HEK293 (cell line): ENCODE results near the gene GBP1.

Source experiments
- CTCF ChIA-PET: fragments of 350-600 bp; formaldehyde crosslinking; extraction: SDS; loops from one replicate; lab custom pipeline; 2021; ENCODE audit warnings: antibody characterized with exemption; lab: Yijun Ruan, JAX
- POLR2A ChIA-PET: fragments of 300-600 bp; formaldehyde crosslinking; extraction: SDS; loops from one replicate; lab custom pipeline; 2020; ENCODE audit warnings: antibody characterized with exemption, inconsistent platforms; lab: Yijun Ruan, JAX
- H3K27ac ChIP-seq: fragments of 200-500 bp; sonication (Bioruptor generic); 2 replicates; pipeline ENCODE4 v1.5.1; 2014; ENCODE audit warnings: low read depth, low read length, control low read depth, inconsistent platforms; ENCODE audit errors: extremely low read depth
- H3K36me3 ChIP-seq, 2 experiments: fragments of 200-500 bp in 1 of 2; sonication (Bioruptor generic) in 1 of 2; 1 replicate in 1 of 2; 2 replicates in 1 of 2; pipeline ENCODE4 v1.5.1; 2014 to 2017; ENCODE audit warnings: inconsistent platforms in 2 of 2, low read length in 2 of 2; ENCODE audit not compliant: control insufficient read depth in 2 of 2, insufficient read depth in 1 of 2
- H3K4me1 ChIP-seq: fragments of 200-500 bp; sonication (Bioruptor generic); 2 replicates; pipeline ENCODE4 v1.5.1; 2014; ENCODE audit warnings: mild to moderate bottlenecking, low read length, inconsistent platforms; ENCODE audit not compliant: control insufficient read depth, insufficient read depth
- H3K4me3 ChIP-seq: 2 replicates; pipeline ENCODE4 v1.5.1; 2011; ENCODE audit warnings: low read depth, mild to moderate bottlenecking, control low read depth, low read length, moderate library complexity
- H3K9me3 ChIP-seq: fragments of 200-500 bp; sonication (Bioruptor generic); 2 replicates; pipeline ENCODE4 v1.5.1; 2014; ENCODE audit warnings: low read depth, low read length, inconsistent platforms; ENCODE audit not compliant: control insufficient read depth, insufficient read depth
- GFI1B ChIP-seq: fragments of 450-650 bp; formaldehyde crosslinking; IDR thresholded peaks from 2 replicates; pipeline ENCODE4 v1.5.1; 2016; ENCODE audit warnings: missing biosample characterization, missing genetic modification characterization
- IKZF3 ChIP-seq: fragments of 450-650 bp; IDR thresholded peaks from 2 replicates; pipeline ENCODE4 v1.5.0; 2018; ENCODE audit warnings: missing biosample characterization, mild to moderate bottlenecking, missing genetic modification characterization, moderate library complexity
- RBAK ChIP-seq: fragments of 450-650 bp; formaldehyde crosslinking; IDR thresholded peaks from 2 replicates; pipeline ENCODE4 v1.5.1; 2016; ENCODE audit warnings: missing biosample characterization, missing genetic modification characterization
- ZBTB48 ChIP-seq: fragments of 450-650 bp; formaldehyde crosslinking; IDR thresholded peaks from 2 replicates; pipeline ENCODE4 v1.5.1; 2016; ENCODE audit warnings: missing biosample characterization, missing genetic modification characterization
- ZNF121 ChIP-seq: fragments of 450-650 bp; formaldehyde crosslinking; IDR thresholded peaks from 2 replicates; pipeline ENCODE4 v1.5.1; 2016; ENCODE audit warnings: missing biosample characterization, missing genetic modification characterization
- ZNF132 ChIP-seq: fragments of 450-650 bp; formaldehyde crosslinking; IDR thresholded peaks from 2 replicates; pipeline ENCODE4 v1.5.1; 2017; ENCODE audit warnings: missing biosample characterization, missing genetic modification characterization, borderline replicate concordance
- ZNF146 ChIP-seq: fragments of 450-650 bp; formaldehyde crosslinking; IDR thresholded peaks from 2 replicates; pipeline ENCODE4 v1.5.1; 2016; ENCODE audit warnings: missing biosample characterization, missing genetic modification characterization
- ZNF184 ChIP-seq: fragments of 450-650 bp; IDR thresholded peaks from 2 replicates; pipeline ENCODE4 v1.5.1; 2018; ENCODE audit warnings: missing biosample characterization, mild to moderate bottlenecking, missing genetic modification characterization
- ZNF214 ChIP-seq: fragments of 450-650 bp; formaldehyde crosslinking; IDR thresholded peaks from 2 replicates; pipeline ENCODE4 v1.5.1; 2017; ENCODE audit warnings: missing biosample characterization, mild to moderate bottlenecking, missing genetic modification characterization, borderline replicate concordance
- ZNF404 ChIP-seq: fragments of 450-650 bp; formaldehyde crosslinking; IDR thresholded peaks from 2 replicates; pipeline ENCODE4 v1.5.1; 2017; ENCODE audit warnings: missing biosample characterization, missing genetic modification characterization
- ZNF423 ChIP-seq: fragments of 450-650 bp; formaldehyde crosslinking; IDR thresholded peaks from 2 replicates; pipeline ENCODE4 v1.5.1; 2016; ENCODE audit warnings: missing biosample characterization, missing genetic modification characterization
- ZNF473 ChIP-seq: fragments of 450-650 bp; formaldehyde crosslinking; IDR thresholded peaks from 2 replicates; pipeline ENCODE4 v1.5.1; 2017; ENCODE audit warnings: missing biosample characterization, missing genetic modification characterization
- ZNF544 ChIP-seq: fragments of 450-650 bp; formaldehyde crosslinking; IDR thresholded peaks from 2 replicates; pipeline ENCODE4 v1.5.0; 2017; ENCODE audit warnings: missing biosample characterization, missing genetic modification characterization
- ZNF549 ChIP-seq: fragments of 450-650 bp; IDR thresholded peaks from 2 replicates; pipeline ENCODE4 v1.5.1; 2018; ENCODE audit warnings: missing biosample characterization, missing genetic modification characterization, mild to moderate bottlenecking, inconsistent platforms, moderate library complexity
- ZNF626 ChIP-seq: fragments of 450-650 bp; sonication (Bioruptor Pico); formaldehyde crosslinking; IDR thresholded peaks from 2 replicates; pipeline ENCODE4 v1.5.1; 2018; ENCODE audit warnings: missing biosample characterization, missing genetic modification characterization, inconsistent platforms
- ZNF660 ChIP-seq: fragments of 450-650 bp; IDR thresholded peaks from 2 replicates; pipeline ENCODE4 v1.5.1; 2018; ENCODE audit warnings: missing biosample characterization, mild to moderate bottlenecking, missing genetic modification characterization
- ZNF664 ChIP-seq: fragments of 450-650 bp; formaldehyde crosslinking; IDR thresholded peaks from 2 replicates; pipeline ENCODE4 v1.5.1; 2016; ENCODE audit warnings: missing biosample characterization, missing genetic modification characterization
- ZNF670 ChIP-seq: fragments of 450-650 bp; formaldehyde crosslinking; IDR thresholded peaks from 2 replicates; pipeline ENCODE4 v1.5.1; 2016; ENCODE audit warnings: missing biosample characterization, missing genetic modification characterization, low read depth
- ZNF677 ChIP-seq: fragments of 450-650 bp; IDR thresholded peaks from 2 replicates; pipeline ENCODE4 v1.5.0; 2018; ENCODE audit warnings: missing biosample characterization, mild to moderate bottlenecking, missing genetic modification characterization, moderate library complexity
- ZNF747 ChIP-seq: fragments of 450-650 bp; formaldehyde crosslinking; IDR thresholded peaks from 2 replicates; pipeline ENCODE4 v1.5.1; 2016; ENCODE audit warnings: missing biosample characterization, missing genetic modification characterization
- ZNF768 ChIP-seq: fragments of 450-650 bp; formaldehyde crosslinking; IDR thresholded peaks from 2 replicates; pipeline ENCODE4 v1.5.1; 2018; ENCODE audit warnings: missing biosample characterization, mild to moderate bottlenecking, missing genetic modification characterization
- ZNF830 ChIP-seq: fragments of 450-650 bp; IDR thresholded peaks from 2 replicates; pipeline ENCODE4 v1.5.0; 2018; ENCODE audit warnings: missing biosample characterization, missing genetic modification characterization, low read depth, mild to moderate bottlenecking, moderate library complexity
- ZNF837 ChIP-seq: fragments of 450-650 bp; formaldehyde crosslinking; IDR thresholded peaks from 2 replicates; pipeline ENCODE4 v1.5.1; 2016; ENCODE audit warnings: missing biosample characterization, missing genetic modification characterization
- TF ChIP-seq, protein P1 (sequence below): fragments of 450-650 bp; formaldehyde crosslinking; IDR thresholded peaks from 2 replicates; pipeline ENCODE4 v1.5.1; 2017; ENCODE audit warnings: missing biosample characterization, missing genetic modification characterization
- TF ChIP-seq, protein P2 (sequence below): fragments of 450-650 bp; formaldehyde crosslinking; IDR thresholded peaks from 2 replicates; pipeline ENCODE4 v1.5.1; 2016; ENCODE audit warnings: missing biosample characterization, missing genetic modification characterization
- TF ChIP-seq, protein P3 (sequence below): fragments of 450-650 bp; IDR thresholded peaks from 2 replicates; pipeline ENCODE4 v1.5.1; 2018; ENCODE audit warnings: missing biosample characterization, mild to moderate bottlenecking, missing genetic modification characterization
- TF ChIP-seq, protein P4 (sequence below): fragments of 450-650 bp; formaldehyde crosslinking; IDR thresholded peaks from 2 replicates; pipeline ENCODE4 v1.5.1; 2017; ENCODE audit warnings: missing biosample characterization, missing genetic modification characterization

Gene GBP1, protein sequence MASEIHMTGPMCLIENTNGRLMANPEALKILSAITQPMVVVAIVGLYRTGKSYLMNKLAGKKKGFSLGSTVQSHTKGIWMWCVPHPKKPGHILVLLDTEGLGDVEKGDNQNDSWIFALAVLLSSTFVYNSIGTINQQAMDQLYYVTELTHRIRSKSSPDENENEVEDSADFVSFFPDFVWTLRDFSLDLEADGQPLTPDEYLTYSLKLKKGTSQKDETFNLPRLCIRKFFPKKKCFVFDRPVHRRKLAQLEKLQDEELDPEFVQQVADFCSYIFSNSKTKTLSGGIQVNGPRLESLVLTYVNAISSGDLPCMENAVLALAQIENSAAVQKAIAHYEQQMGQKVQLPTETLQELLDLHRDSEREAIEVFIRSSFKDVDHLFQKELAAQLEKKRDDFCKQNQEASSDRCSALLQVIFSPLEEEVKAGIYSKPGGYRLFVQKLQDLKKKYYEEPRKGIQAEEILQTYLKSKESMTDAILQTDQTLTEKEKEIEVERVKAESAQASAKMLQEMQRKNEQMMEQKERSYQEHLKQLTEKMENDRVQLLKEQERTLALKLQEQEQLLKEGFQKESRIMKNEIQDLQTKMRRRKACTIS

DNA sequence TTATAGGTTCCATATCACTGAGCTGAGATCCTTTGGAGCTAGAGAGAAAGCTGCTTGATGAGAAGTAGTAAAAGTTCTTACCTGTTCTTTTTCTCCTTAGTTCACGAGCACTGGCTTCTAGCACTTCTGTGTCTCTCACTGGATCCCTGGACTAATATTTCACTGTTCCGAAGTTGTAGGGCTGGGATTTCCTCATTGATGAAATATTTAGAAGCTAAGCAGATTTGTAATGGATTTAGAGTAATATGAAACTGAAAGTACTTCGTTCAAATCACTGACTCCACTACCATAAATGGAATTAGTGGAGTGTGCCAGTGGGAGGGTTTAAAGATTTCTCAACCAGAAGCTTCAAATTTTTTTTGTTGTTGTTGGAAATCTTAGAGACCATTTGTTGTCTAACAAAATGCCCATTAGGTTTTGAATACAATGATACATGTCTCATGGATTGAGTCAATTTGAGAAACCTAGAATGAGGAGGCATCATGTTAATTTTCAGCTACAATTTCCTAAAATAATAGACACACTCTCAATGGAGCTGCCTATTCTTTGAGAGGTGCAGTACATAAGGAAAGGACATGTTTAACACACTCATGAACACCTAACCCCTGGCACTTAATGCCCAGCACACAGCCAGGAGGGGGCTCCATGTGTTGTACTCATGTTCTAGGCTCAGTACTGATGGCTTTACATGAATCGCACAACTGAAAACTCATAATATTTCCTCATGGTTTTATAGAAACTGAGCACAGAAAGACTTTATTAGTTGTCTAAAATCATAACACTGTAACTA, at the start of gene GBP1:
GBP1 (minus strand) TSS at position 130 of the 790 bp plus-strand sequence. CDS start 1,974 bp downstream, outside the sequence.
- CTCF ChIA-PET: interaction anchor here (1.1 kb wide), 1 partner anchor 12 kb away, joined by 4 read pairs; no protein-coding TSS in a partner anchor
- no peak within 1 kb of the TSS for H3K4me3 ChIP-seq
- POLR2A ChIA-PET: no interaction called here
- TF ChIP-seq ZBTB48 (tag by site-specific recombination) (no peak), GFI1B (tag by site-specific recombination) (no peak), ZNF626 (tag by site-specific recombination) (no peak), ZNF837 (tag by site-specific recombination) (no peak), ZNF664 (no peak), IKZF3 (no peak), ZNF121 (tag by site-specific recombination) (no peak), ZNF677 (tag by site-specific recombination) (no peak), ZNF549 (no peak)
- TF ChIP-seq, protein P1, sequence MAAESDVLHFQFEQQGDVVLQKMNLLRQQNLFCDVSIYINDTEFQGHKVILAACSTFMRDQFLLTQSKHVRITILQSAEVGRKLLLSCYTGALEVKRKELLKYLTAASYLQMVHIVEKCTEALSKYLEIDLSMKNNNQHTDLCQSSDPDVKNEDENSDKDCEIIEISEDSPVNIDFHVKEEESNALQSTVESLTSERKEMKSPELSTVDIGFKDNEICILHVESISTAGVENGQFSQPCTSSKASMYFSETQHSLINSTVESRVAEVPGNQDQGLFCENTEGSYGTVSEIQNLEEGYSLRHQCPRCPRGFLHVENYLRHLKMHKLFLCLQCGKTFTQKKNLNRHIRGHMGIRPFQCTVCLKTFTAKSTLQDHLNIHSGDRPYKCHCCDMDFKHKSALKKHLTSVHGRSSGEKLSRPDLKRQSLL (tag by site-specific recombination): no peak
- H3K4me1 ChIP-seq: no peaks in the 10 kb centered on the region
- no peaks in the 10 kb centered on the region for H3K9me3 ChIP-seq
- H3K36me3 ChIP-seq: no peaks in the 10 kb centered on the region
- no peak within 1 kb of the TSS for H3K27ac ChIP-seq

DNA sequence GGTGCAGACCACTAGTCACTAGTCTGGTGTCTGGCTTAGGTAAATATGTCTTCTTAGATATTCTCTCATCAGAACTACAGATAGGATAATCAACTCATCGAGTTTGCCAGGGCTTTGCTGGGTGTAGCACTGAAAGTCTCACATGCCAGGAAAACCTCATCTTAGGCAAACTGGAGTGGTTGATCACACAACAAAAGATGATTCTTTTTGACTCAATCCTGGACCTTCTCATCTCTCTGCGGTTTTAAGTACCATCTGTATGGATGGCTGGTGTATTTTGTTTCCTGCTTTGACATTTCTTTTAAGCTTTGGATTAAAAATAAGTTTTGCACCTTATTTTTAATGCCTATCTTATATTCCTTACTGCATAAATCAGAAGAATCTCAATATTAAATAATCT, 49.7 kb upstream of the GBP1 start:
- Histone ChIP-seq H3K4me1 (no peaks in the 10 kb centered on the region), H3K36me3 (peaks cover 0 to 9% of the 10 kb centered on the region in 2 experiments; a peak in 1 of 3 replicates), H3K27ac (no peak overlapping the region), H3K9me3 (no peaks in the 10 kb centered on the region), H3K4me3 (no peak overlapping the region)
- ChIA-PET POLR2A (no interaction called here), CTCF (no interaction called here)
- TF ChIP-seq RBAK (tag by site-specific recombination) (no peak), ZNF132 (tag by site-specific recombination) (no peak), ZNF473 (tag by site-specific recombination) (no peak), ZNF830 (tag by site-specific recombination) (no peak), ZNF423 (tag by site-specific recombination) (no peak), ZNF184 (tag by site-specific recombination) (no peak), ZNF146 (tag by site-specific recombination) (no peak), ZNF837 (tag by site-specific recombination) (no peak), ZNF404 (tag by site-specific recombination) (no peak), ZNF544 (tag by site-specific recombination) (no peak), ZNF660 (no peak), ZNF214 (tag by site-specific recombination) (no peak), ZNF670 (tag by site-specific recombination) (no peak), ZNF768 (tag by site-specific recombination) (no peak), ZNF747 (tag by site-specific recombination) (no peak)
- TF ChIP-seq, protein P2, sequence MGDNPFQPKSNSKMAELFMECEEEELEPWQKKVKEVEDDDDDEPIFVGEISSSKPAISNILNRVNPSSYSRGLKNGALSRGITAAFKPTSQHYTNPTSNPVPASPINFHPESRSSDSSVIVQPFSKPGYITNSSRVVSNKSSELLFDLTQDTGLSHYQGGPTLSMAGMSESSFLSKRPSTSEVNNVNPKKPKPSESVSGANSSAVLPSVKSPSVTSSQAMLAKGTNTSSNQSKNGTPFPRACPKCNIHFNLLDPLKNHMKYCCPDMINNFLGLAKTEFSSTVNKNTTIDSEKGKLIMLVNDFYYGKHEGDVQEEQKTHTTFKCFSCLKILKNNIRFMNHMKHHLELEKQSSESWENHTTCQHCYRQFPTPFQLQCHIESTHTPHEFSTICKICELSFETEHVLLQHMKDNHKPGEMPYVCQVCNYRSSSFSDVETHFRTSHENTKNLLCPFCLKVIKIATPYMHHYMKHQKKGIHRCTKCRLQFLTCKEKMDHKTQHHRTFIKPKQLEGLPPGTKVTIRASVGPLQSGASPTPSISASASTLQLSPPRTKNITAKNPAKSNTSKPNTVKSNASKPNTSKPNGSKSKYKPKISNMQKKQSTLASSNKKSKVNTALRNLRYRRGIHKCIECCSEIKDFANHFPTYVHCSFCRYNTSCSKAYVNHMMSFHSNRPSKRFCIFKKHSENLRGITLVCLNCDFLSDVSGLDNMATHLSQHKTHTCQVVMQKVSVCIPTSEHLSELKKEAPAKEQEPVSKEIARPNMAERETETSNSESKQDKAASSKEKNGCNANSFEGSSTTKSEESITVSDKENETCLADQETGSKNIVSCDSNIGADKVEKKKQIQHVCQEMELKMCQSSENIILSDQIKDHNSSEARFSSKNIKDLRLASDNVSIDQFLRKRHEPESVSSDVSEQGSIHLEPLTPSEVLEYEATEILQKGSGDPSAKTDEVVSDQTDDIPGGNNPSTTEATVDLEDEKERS (tag by site-specific recombination): no peak
- TF ChIP-seq, protein P3, sequence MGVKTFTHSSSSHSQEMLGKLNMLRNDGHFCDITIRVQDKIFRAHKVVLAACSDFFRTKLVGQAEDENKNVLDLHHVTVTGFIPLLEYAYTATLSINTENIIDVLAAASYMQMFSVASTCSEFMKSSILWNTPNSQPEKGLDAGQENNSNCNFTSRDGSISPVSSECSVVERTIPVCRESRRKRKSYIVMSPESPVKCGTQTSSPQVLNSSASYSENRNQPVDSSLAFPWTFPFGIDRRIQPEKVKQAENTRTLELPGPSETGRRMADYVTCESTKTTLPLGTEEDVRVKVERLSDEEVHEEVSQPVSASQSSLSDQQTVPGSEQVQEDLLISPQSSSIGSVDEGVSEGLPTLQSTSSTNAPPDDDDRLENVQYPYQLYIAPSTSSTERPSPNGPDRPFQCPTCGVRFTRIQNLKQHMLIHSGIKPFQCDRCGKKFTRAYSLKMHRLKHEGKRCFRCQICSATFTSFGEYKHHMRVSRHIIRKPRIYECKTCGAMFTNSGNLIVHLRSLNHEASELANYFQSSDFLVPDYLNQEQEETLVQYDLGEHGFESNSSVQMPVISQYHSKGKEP (tag by site-specific recombination): no peak
- TF ChIP-seq, protein P4, sequence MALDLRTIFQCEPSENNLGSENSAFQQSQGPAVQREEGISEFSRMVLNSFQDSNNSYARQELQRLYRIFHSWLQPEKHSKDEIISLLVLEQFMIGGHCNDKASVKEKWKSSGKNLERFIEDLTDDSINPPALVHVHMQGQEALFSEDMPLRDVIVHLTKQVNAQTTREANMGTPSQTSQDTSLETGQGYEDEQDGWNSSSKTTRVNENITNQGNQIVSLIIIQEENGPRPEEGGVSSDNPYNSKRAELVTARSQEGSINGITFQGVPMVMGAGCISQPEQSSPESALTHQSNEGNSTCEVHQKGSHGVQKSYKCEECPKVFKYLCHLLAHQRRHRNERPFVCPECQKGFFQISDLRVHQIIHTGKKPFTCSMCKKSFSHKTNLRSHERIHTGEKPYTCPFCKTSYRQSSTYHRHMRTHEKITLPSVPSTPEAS (tag by site-specific recombination): no peak
